NCI-H1930 (cell line): ENCODE data around the gene NEGR1.

Experiments used
- DNase-seq, 2 experiments: peaks; one replicate each; lab custom pipeline; 2025; lab: John Stamatoyannopoulos, UW

NEGR1 gene

DNA sequence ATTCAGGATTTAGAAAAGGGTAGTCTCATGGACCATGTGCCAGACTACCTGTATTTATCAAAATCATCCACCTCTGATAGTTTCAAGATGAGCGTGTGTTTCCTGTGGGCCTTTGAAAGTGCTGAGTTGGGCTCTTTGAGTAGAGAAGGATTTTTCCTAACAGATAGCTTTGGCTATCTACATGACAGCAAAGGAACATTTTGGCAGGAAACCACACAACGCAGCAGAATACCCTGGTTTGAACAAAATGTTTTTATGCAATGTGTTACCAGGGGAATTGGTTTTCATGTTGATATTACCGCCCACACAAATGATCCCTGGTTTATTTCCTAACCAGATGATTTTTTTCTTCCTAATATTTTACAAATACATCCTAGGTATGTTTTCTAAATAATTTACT lies 431.4 kb downstream of the NEGR1 start:
- no peak for DNase-seq

DNA sequence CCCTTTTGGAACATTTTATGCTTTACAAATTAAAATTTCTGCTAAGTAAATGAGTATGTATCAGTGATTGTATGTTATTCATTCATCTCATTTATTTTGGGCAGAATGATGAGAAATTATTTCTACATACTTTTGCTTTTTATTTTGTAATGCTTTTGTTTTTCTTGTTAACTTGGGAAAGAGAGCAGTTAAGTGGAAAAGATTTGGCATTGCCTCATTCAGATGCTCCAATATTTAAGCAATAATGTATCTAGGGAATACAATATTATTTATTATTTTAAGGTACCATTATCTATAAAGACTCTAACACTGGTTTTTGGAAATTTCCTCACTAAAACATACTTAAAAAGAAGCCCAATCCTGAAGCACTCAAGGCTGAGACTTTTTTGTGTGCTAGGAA lies 431.8 kb downstream of the NEGR1 start:
- no peak for DNase-seq

DNA sequence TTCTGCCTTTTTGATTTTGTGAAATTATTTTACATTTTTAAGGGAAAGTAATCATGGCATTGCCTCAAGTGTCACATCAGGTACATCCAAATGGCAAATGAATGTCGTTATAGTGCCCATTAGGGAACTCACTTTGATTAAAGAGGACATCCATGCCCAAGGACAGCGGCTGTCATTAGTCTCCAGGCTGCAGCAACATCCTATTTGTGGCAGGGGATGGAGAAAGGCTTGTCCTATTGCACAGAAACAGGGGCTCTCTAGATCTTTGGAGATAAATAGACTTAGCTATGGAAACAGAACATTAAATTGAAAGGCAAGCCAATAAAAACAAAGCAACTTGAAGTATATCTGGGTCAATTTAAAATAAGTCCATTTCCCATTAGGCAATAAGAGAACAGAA lies 439.3 kb downstream of the NEGR1 start:
- no peak for DNase-seq

DNA sequence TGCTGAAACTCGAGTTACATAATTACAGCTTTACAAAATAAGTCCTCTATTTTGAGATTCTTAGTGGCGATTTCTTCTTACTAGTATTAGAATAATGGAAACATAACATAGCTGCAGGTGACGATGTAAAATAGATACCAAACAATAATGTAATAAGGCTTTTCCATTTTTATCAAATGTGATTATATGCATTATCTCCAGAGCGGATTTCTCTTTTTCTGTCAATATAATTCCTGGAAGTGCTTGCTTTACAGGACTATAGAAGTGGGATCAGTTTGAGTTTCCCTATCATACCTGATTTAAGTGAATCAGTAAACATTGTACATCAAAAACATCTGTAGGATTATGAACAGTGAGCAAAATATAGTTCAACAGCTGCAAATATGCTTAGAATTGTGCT lies 442.5 kb downstream of the NEGR1 start:
- no peak for DNase-seq

DNA sequence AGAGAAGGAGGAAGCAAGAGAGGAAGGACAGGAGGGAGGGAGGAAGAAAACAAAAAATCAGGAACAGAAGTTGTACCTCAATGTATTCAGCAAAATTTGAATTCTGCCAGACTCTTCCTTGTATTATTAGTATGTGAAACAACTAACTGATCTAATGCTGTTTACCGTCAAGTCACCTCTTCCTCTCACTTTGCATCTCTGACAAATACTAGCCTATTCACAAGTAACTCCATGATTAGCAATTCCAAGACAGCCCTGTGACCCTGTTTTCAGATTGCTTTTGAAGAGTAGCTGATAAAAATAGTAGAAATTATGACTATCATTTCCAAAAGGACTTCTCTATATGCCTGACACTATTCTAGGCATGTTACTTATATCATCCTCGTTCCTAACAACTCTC lies 445.4 kb downstream of the NEGR1 start:
- DNase-seq: no peak

DNA sequence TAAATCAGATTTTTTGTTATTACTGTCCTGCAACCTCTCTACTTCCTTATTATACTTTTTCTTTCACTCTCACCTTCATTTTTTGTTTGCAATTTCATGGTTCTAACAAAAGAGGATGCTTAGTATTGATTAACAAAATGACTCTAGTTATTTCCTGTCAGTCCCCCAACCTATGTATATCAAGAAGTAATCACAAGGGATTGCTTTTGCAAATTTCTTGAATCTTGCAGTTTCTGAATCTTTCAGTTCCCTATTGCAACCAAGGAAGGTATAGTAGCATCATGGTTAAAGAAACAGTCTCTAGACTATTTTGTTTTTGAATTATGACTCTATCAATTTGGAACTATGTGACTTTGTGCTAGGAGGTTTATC lies 446.9 kb downstream of the NEGR1 start:
- no peak for DNase-seq

DNA sequence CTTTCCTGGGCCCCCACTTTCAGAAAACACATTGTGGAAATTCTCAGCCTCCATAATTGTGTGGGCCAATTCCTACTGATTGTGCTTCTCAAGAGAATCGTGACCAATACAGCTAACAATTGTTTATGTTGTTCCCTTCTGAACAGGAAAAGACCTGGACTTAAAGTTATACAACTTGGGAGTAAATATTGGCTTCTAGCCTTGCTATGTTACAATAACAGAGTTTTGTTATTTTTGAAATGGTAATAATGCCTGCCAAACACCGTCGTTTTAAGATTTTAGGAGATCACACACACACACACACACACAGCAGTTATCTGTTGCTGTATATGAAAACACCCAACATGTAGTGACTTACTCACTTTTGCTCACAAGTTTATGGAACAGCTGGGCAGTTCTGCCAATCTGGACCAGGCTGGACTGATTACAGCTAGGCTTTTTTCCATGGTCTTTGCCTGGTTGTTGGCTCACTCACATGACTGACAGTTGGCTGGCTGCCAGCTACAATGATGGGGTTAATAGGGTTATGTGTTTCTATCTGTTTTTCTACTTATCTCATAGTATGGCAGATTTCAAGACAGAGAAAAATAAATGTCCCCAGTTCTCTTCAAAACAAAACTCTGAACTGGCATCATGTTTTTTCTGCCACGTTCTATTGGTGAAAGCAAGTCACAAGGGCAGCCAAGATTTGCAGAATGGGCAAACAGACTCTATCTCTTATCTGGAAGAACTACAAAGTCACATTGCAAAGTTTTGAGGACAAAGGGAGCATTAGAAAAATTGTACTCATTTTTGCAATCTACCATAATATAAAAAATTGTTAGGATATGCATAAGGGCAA lies 447.5 kb downstream of the NEGR1 start:
- no peak for DNase-seq

DNA sequence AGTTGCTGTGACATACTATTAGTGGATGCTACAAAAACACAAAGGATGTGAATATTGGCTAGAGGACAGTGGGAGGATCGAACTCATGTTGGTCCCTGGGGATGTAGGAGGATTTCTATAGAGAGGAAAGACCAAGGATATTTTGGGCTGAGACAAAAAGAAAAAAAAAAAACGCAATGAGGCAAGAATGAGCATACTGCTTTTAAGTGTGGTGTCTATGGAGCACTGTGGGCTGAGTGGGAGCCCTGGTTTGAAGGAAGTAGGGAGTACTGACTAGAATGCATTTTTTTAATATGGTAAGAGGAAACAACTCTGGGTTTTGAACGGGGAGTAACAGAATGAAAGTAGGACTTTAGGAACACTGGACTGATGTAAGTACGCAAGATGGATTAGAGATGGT lies 450.7 kb downstream of the NEGR1 start:
- DNase-seq: no peak

DNA sequence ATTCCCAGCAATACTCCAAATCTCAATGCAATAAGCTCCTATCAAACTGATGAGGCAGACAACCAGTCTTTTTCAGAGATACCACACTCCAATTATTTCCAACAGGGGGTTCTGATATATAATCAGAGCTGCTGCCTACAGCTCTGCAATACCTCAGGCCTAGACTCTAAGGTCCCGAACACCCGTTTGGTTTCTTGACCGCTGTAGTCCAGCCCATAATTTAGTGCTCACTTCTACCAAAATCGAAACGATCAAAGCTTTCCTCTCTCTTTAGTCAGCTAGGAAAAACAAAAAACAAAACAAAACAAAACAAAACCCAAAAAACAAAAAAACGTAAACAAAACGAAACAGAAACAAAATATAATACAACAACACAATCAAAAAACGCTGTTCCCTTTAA lies 453.0 kb downstream of the NEGR1 start:
- DNase-seq: no peak

DNA sequence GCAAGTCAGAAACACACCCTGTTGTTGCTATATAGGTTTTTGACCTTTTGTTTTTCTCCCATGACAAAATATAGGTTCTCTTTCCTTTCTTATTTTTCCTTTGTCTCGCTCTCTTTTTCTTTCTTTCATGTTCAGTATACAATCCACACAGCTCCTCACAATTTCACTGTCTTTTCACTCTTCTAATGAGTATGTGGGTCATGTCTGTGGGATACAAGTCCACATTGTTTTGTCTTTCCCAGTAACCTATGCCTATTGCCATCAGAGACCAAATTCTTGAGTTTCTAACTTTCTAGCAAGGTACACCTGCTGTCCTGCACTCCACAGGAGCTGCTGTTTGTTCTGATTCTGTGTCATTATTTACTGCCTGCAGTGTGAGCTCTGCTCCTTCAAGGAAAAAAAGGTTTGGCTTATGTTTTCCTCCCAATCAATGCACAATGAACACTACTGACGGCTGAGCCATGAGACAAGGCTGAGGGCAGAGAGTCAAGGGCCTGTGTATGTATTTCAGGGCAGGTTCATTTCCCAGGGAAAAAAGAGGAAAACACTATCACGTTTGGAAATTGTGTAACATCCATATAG lies 453.8 kb downstream of the NEGR1 start:
- no peak for DNase-seq

DNA sequence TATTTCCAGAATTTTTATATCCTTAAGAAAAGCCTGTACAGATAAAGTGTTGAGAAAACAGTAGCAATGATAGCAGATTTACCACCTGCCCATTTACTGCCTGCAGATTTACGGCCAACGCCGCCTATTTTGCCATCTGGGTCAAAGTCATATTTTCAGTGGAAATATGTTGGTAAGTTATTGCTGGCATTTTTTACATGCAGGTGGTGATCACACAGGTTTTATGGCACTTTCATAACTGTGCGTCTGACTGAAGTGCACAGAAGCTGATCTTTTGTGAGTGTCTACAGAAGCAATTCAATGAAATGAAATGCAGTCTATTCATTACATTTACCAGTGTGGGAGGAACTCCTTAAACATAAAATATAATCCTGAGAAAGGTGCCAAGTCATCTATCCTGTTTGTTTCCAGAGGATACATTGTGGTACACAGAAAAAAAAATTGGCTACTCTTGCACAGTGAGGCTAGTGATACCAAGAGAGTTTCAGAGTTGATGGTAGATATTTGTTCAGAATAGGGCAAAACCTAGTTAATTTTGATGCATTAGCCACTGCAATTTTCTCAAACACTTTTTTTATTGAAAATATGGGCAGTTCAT lies 458.5 kb downstream of the NEGR1 start:
- no peak for DNase-seq

DNA sequence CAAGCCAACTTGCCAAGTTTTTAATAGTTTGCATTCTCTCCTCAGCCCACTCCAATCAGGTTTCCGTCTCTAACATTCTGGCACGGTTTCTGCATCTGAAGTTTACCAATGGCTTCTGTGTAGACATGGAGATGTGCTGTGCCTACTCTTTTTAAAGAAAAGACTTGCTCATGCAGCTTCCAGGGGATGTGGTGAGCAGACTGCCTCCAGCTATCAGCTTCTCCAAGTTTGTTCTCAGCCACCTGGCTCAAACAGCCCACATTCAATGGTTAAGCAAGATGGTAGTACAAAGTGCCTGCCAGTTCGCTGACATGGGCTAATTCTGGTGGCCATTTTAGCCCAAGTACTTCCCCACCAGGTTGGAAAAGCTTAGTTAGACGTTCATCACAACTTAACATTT lies 465.3 kb downstream of the NEGR1 start:
- no peak for DNase-seq

DNA sequence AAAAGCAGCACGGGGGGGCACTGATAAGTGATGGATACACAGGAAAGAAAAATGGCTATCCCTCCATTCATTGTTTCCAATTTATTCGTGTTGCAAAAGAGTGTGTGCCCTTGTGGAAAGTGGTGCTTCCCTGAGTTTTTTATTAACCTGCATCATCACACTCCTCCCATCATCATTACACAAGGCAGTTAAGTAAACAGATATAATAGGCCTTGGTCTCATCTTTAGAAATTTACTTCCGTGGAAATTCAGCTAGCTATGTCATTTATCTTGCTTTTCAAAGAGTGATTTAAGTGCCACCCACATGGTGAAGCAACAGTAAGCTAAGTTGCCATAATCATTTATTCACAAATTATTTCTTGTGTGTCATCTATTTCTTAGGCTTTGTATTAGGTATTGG lies 473.3 kb downstream of the NEGR1 start:
- DNase-seq: no peak

DNA sequence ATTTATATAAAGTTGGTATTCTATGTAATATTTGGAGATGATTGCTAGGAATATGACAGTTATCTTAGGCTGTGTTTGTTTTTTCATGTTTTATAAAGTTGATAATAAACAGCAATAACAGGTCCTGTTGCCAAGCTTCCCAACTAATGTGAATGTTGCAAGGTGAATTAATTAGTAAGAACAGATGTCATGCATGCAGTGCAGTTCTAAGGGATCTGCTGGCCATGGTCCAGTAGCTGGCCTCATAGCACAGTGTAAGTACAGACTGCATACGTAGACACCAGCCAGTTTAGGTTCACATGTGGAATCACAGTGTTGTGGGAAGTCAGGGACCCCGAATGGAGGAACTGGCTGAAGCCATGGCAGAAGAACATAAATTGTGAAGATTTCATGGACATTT lies 478.2 kb downstream of the NEGR1 start:
- no peak for DNase-seq

DNA sequence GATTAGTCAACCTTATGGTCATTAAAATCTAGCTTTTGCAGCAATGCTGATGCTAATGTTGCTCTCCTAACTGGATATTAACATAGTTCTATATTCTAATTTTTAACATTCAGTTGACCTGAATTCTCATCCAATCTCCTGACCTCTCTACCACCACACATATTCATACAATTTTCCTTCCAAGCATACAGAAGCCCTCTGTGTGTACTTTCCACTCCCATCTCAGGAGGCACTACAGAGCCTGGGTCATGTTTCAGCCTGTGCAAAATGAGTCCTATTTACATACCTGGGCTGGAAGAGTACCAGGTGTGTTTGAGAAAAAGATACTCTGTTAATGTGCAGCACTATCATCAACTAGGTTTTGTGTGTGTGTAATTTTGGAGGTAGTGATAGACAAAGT lies 486.3 kb downstream of the NEGR1 start:
- no peak for DNase-seq

DNA sequence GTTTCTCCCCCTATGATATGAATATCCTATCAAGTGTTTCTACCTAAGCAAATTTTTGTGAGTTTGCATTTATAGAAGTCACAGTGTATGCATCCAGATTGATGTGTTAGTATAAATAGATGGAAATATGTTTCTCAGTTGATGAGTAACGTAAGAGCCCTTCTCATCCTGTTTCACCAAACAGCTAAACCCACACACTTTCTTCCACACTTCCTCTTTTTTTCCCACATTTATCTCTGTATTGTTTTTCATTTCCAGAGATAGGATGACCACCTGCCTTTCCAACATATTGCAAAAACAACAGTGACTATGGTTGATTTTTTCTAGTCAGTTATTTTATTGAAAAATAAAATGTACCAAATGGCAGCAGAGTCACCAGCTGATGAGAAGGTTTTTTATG lies 490.1 kb downstream of the NEGR1 start:
- no peak for DNase-seq

DNA sequence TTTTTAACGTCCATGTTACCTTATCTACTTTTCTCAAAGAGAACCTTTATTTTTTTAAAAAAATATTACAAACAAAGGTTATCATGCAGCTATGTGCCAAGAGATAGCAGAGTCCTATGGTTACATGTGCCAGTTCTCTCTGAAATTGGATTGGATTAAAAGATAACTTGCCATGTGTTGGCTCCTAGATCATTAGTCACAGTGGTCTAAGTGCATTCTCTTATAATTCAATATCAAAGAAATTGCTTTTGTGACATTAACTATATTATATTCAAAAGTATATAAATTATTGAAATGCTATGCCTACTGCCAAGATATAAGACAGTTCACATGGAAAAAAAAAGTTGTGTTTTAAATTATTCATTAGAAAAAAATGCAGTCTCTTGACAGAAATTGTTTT lies 494.2 kb downstream of the NEGR1 start:
- DNase-seq: no peak

DNA sequence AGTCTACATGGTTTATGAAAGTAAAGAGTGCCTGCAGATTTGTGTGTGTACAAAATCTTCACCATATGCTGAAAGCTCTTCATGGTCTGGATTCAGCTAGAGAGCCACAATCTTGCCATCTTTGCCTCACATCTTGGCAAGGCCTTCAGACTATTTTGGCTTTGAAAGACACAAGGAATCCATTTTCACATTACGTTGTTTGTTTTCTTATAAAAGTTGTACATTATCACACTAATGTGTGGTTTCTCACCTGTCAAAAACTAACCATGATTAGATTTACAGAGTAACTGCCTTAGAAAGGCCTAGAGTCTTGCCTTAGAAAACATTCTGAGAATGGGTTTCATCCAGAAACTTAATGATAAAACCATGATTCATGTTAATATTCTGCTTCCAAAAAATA lies 494.6 kb downstream of the NEGR1 start:
- DNase-seq: no peak

DNA sequence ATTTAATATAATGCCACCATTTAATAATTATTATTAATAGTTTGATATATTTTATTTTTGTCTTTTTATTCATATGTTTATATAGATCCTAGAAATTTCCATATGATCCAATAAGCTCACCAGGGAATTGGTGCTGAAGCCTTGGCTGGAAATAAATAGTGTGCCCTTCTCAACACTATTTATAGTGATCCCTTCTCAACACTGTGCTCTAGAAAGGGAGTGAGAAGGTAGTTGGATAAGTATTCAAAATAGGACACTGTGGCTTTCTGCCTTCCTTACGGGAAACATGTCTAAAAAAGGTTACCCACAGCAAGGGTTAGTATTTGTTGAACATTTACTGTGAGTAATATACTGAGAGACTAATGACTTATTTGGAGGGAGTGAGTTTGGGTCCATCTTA lies 496.1 kb downstream of the NEGR1 start:
- no peak for DNase-seq

DNA sequence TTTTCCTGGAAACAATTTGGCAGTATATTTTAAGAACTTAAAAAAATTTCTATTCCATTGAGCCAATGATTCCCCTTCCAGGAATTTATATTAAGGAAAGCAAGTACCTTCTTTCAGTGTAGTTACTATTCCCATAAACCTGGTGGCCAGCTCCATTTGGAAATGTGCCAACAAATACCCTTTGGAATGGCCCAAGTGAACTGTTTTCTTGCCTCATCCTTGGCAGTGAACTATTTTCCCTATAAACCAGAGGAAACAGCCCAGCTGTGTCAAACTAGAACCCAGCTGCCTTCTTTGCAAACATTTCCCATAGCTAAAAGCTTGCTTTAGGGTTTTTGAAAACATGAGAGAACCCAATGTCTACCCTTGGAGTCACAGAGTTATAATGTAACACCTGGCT lies 496.9 kb downstream of the NEGR1 start:
- DNase-seq: no peak

DNA sequence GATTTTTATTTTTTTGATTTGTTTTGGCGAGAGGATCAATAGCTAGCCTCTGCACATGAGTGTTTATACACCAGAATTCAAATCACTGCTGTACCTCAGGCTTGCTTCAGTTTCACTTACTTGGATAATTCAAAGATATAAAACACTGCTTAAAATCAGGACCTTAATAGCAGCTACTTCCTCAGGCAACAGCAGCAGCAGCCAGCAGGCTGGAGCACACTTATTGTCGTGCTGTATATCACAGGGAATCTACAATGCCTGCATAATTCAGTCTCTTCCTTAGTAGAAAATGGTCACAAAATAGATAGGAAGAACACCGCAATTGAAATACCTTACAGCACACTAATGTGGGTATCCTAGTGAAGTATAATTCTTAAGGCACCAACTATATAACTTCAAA lies 497.3 kb downstream of the NEGR1 start:
- no peak for DNase-seq

DNA sequence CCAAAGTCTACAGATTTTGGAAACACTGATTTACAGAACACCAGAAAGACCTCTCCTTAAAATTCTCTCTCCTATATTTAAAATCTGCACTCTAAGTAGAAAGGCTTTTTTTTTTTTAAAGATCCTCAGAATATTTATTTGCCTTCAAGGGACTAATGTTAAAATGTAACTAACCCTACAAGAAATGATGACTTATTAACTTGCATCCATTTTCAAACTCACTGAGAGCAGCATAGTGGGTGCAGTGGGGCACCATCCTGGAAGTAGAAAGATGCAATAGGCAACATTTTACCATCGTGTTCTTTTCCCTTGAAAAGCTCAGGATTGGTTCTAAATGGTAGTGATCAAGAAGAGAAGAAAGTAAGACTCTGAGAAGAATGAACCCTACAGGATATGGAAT lies 498.1 kb downstream of the NEGR1 start:
- DNase-seq: no peak

DNA sequence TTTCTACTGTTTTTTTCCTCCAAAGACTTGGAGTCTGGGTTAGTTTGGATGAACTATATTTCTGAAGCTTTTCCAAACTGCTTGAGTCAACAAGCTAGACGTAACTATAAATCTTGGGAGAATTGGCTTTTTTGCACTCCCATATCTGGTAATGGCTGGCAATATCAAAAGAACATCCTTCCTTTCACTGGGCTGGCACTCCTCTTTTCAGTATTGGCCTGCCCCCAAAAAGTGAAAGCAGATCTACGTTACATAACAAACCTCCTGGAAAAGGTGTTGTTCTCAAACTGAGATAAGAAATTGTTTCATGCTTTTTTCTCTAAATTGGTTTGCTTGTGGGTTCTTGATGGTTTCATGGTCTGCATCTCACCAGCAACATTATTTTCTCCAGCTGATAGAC lies 499.3 kb downstream of the NEGR1 start:
- no peak for DNase-seq

DNA sequence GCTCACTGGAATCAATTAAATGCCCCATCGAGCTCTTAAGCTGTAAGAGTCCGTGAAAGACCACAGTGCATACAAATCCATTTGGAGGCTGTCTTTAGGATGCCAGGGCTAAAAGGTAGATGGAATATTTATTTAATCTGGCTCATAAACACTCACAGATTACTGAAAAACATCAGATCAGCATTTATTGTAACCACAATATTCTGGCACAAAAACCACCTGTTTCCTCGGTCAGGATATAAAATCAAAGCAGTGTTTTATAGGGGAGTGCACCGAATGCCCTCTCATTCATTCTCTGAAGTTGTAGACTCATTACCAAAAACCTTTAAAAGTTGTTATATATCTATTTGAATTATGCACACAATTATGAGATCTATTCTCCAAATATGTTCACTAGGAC lies 500.9 kb downstream of the NEGR1 start:
- no peak for DNase-seq
